GM19468 (cell line): ENCODE data around the gene MTMR2.
"Not testable (repeated sequence)": the region's sequence is repeated elsewhere in the genome, so short reads cannot be mapped to it uniquely, and the experiment has no call there.

Source experiments
- ATAC-seq: cut with Tn5 transposase; IDR thresholded peaks from one replicate; pipeline ENCODE4 v1.9.1; 2021; ENCODE audit warnings: mild to moderate bottlenecking, moderate library complexity, moderate number of reproducible peaks; ENCODE audit not compliant: unreplicated experiment; ENCODE audit errors: extremely low read depth

Gene MTMR2

DNA sequence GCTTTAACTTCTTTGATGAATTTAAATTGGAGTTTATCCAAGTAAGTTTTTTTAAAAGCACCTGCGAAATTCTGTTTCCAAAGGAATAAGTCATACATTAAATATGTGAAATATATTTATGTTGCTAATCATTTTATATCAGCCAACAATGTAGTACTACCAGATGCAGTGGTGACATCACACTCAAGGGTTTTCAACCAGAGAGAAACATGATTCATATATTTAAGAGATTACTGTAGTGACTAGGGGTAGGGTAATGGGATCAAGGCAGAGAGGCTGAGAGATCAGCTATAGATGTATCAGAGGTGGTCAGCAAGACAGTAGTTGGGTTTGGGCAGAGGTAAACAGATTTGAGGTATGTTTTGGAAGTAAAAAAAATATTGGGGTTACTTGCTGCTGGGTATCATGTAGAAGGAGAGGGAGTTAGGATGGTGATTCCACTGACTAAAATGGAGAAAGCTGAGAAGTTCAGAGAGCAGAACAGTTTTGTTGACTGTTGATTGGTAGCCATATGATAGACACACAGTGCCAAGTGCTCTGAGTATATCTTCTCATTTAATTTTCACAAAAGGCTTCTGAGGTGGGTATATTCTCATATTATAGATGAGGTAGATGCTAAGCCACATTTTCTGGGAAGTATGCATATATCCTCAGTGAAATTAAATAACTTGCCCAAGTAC lies 94.2 kb downstream of the MTMR2 start:
- no peak for ATAC-seq

- no peak for ATAC-seq
Measured at GRCh38 chr11:95827696-95828095, 96.2 kb downstream of the MTMR2 start.

DNA sequence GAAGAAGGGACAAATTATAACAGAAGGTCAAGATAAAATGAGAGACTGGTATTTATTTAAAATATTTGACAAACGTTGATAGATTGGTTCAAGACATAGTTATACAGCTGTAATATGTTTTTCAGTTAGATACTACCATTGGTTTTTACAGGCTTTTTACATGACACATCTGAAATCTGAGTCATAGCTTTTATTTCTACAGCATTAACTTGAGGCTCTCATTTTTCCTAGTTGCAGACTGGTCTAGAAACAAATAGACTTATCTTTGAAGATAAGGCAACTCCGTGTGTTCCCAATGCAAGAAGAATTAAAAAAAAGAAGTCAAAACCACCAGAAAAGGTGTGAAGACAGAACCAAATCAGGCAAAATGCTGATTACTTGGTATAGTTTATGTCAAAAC lies 102.3 kb downstream of the MTMR2 start:
- no peak for ATAC-seq

- no peak for ATAC-seq
Measured at GRCh38 chr11:95816037-95816436, 107.9 kb downstream of the MTMR2 start.

- not testable (repeated sequence) for ATAC-seq
Measured at GRCh38 chr11:95811052-95811451, 112.9 kb downstream of the MTMR2 start.

- ATAC-seq, result not testable (repeated sequence)
Measured at GRCh38 chr11:95806464-95806863, 117.4 kb downstream of the MTMR2 start.

GRCh38 chr11:95805869-95806268 lies 118.0 kb downstream of the MTMR2 start:
- no peak for ATAC-seq

DNA sequence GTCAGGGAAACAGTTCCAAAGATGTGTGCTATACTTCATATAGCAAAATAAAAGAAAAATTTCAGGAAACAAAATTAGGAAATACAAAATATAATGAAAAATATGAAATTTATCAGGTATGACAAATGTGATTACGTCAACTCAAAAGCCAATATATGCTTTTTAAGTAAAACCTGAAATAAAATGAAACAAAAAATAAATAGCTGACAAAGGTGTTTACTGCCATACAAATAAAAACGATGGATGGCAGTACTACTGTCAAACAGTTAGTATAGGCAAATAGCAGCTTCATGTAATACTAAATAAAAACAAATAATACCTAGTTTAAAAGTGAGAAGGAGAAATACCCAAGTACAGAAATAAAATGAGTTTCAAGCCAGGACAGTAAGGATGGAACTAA lies 119.9 kb downstream of the MTMR2 start:
- no peak for ATAC-seq

GRCh38 chr11:95802806-95803205 lies 121.1 kb downstream of the MTMR2 start:
- no peak for ATAC-seq

DNA sequence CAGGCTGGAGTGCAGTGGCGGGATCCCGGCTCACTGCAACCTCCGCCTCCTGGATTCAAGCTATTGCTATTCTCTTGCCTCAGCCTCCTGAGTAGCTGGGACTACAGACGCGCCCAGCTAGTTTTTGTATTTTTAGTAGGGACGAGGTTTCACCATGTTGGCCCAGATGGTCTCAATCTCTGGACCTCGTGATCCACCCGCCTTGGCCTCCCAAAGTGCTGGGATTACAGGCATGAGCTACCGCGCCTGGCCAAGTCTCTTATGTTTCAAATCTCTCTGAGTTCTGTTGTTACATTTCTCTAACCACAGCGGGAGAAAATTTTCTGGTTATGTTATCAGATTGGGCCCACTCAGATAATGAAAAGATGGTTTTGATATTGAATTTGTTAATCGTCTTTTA lies 123.5 kb downstream of the MTMR2 start:
- no peak for ATAC-seq

DNA sequence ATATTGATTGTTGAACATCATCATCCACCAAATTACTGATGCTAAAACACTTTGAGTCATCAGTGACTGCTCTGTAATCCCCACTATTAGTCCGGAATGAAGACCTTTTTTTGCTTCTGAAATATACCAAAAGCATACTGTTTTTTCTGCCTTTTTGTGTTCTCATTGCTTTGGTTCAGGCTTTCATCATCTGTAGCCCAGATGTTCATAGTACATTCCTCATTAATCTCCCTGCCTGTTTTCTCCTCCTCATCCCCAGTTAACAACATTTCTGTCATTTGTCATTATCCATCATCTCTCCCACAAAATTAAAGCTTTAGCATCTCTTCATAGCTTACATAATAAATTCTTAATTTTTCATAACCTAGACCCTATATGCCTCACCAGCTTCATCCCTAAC lies 124.4 kb downstream of the MTMR2 start:
- no peak for ATAC-seq

DNA sequence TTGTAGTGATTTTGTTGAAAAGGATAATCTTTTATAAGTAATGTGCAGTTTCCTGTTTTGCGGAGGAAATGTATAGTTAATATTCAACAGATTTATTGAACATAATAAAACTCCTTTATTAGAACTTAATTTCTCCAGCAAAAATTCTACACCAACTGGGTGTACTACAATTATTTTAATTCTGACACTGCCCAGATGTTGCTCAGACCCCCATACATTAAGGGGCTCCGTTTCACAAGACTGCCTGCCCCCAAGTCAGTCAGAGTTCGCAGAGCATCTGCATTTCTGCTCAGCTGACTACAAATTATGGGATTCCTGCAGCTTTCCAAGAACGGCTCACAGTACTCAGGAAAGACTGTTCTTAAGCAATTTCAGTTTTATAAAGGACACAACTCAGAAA lies 127.4 kb downstream of the MTMR2 start:
- ATAC-seq, result no peak

DNA sequence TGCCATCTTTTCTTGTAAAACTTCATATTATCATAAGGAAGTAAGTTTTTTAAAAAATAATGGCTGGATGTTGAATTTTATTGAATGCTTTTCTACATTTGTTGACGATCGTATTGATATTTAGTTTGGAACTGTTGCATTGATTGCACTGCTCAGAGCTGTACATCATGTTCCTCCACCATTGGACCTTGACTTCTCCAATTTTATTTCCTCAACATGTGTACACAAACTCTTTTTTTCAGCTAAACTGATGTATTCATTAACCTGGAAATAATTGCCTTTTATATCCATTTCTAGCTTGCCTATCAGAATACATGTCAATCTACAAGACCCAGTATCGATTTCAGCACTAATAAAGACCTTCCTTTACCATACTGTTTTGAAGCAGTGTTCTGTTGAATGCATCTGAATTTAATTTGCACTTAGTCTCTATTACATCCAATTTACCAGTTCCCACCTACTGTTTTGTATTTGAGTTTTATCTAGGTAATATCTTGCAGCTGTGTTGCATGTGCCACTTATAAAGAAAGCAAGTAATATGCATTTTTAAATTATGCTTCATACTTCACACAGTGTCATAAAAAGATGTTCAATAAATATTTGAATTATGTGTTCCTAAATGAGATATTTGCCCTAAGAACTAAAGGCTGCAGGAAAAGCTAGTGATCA lies 128.1 kb downstream of the MTMR2 start:
- ATAC-seq, result no peak

DNA sequence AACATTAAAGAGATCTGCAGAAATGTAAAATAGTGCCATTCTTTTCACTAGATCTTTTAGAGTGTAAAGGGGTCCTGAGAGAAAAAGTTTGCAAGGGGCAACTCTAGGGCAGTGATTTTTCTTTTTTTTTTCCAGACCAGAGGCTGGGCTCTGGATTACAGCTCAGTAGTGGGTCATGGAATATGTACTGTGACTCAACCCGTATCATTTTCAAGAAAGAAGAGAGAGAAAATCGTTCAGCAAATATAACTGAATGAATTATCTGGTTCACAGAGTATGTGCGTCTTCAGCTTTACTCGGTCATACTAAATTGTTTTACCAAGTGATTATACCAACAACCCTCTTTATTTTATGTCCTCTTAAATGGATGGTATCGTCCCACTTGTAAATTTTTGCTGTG lies 129.8 kb downstream of the MTMR2 start:
- ATAC-seq, result no peak

GRCh38 chr11:95793116-95793515 lies 130.8 kb downstream of the MTMR2 start:
- no peak for ATAC-seq

GRCh38 chr11:95792700-95793099 lies 131.2 kb downstream of the MTMR2 start:
- no peak for ATAC-seq

GRCh38 chr11:95792200-95792599 lies 131.7 kb downstream of the MTMR2 start:
- ATAC-seq, result no peak

- ATAC-seq, result no peak
Measured at GRCh38 chr11:95791709-95792033, 132.2 kb downstream of the MTMR2 start.

GRCh38 chr11:95790933-95791708 lies 132.8 kb downstream of the MTMR2 start:
- no peak for ATAC-seq

DNA sequence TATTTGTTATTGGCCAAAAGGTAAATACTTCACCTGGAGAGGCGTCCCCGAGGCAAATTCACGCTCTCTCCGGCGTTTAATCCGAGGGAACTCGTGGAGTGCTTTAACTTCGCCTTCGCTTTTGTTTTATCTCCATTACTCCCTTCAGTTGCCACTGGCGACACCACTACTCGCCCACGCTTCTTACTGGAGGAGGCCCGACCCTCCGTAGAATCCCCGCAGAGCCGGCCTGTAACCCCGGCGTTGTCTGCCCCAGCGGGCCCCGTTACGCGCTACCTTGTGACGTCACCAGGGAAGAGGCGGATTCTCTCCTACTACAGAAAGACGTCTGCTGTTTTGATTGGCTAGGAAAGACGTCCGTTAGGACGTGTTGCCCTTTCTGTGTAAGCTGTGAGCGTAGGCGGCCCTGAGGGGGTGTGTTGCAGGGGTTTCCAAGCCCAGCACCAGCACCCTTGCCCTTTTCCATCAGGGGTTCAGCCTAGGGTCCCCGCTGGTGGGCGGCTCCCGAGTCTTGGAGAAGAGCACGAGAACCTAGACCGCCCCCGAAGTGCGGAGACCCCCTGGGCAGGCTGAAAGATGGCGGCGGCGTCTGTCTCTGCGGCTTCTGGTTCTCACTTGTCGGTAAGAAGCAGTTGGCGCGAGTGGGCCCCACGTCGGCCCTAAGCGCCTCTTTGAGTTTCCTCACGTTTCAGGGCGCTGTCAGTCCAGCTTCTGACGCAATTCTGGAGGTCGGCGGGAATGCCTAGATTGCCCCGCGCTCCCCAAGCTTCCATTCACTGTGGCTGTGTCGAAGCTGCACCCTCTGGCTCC lies 133.6 kb downstream of the MTMR2 start, which contains the start of gene CEP57:
CEP57 (plus strand) TSS at position 376 of the 810 bp plus-strand sequence; CDS start at position 577, 201 bp downstream.
- peak; percentile 61 for ATAC-seq
